GM19328 (cell line): ENCODE data around the gene GSE1.

Source experiments
- ATAC-seq: cut with Tn5 transposase; IDR thresholded peaks from one replicate; pipeline ENCODE4 v1.9.1; 2021; ENCODE audit warnings: mild to moderate bottlenecking, moderate library complexity; ENCODE audit not compliant: unreplicated experiment

The GSE1 gene

GRCh38 chr16:85717393-85718152 lies 104.5 kb downstream of the GSE1 start:
- no peak for ATAC-seq

GRCh38 chr16:85718153-85718477 lies 105.0 kb downstream of the GSE1 start:
- ATAC-seq, result no peak

GRCh38 chr16:85718682-85719081 lies 105.6 kb downstream of the GSE1 start:
- ATAC-seq, result no peak

DNA sequence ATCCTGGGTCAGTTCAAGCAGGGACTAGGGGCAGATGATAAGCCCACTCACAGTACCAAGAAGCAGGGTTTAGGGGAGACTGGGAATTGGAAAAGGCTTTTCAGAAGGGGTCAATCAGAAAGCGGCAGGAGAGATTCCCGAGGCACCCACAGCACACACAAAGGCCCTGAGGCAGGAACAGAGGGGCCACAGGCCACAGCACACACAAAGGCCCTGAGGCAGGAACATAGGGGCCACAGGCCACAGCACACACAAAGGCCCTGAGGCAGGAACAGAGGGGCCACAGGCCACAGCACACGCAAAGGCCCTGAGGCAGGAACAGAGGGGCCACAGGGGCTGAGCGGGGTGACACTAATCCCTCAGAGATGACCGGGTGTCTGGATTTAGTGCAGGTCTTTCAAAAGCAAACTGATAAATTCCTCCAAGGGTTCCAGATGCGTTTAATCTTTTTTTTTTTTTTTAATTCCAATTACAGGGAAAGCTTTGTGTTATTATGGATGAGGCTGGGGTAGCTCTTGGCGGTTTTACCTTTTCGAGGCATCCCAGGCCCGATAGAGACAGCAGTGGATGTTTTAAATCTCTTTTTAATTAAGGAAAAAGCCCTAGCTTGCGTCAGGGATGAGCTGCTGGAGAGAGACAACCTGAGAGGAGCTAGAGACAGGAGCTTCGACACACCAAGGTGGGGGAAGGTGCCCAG lies 106.6 kb downstream of the GSE1 start:
- ATAC-seq, result no peak

- no peak for ATAC-seq
Observed at GRCh38 chr16:85720302-85720637, 107.1 kb downstream of the GSE1 start.

GRCh38 chr16:85722128-85722893 lies 109.2 kb downstream of the GSE1 start:
- no peak for ATAC-seq

DNA sequence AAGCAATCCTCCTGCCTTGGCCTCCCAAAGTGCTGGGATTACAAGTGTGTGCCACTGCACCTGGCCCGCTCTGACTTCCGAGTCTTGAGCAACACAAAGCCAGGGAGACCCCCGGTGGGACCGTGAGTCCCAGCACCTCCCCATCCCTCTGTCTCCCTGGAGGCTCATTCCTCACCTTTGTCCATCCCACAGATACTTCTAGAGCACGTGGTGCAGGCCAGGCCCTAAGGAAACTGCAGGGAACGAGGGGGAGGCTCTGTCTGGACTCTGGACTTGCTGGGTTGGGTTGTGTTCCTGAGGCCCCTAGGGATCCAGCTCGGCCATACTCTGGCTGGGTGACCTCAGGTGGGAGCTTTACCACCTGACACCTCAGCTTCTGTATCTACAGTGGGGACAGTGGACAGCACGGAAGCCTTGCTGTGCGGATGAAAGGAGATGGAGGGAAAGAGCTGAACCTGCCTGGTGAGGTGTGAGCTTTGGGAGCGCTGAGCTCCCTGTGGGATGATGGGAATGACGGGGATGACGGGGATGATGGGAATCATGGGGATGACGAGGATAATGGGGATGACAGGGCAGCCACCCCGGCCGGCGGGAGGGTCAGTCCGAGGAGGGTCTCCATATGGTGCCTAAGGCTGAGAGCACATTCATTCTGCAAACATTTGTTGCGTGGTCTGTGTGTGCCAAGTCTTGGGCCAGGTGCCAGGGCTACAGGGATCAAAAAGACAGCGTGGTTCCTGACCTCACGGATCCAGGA lies 111.2 kb downstream of the GSE1 start:
- ATAC-seq, result no peak

DNA sequence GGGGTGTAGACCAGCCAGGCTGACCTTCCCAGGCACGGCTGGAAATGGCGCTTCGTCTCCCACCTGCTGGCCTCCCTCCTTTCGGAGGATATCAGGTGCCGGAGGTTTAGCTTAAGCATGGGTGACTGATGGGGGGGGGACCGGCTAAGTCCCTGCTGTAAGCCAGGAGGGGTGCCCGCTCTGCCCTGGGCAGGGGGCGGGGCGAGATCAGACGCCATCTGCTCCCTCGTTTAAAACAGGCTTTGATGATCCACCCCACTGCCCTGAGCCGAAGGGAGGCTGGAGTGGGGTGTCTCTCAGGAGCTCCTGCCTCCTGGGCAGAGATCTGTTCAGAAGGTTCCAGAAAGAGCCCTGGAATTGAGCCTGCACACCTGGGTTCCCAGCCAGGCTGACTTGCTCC lies 111.8 kb downstream of the GSE1 start:
- no peak for ATAC-seq
